Frontal cortex (tissue), 4 donors: Measurements from ENCODE around the gene SPDEF. TPM values are rescaled to one million over a fixed set of nuclear protein-coding genes. Genes with fewer than 3 reads are reported as not detected.
A peak's percentile ranks its signal among the peaks of the same experiment; 100 is the strongest.

Experiments
- DNase-seq, 2 donors: peaks; one replicate each; pipeline ENCODE4 v3.0.0; 2012; ENCODE audit warnings: low spot score in 2 of 2
- FAIRE-seq: peaks from 2 replicates; lab custom pipeline; 2012; peaks lifted over from hg19 to GRCh38; lab: Jason Lieb, UNC
- total RNA-seq: library from RNA; depleted of rRNA; stranded (reverse); fragments of >200 nt; gene quantifications from one replicate; pipeline ENCODE4 v1.2.3, GENCODE V29; 2014
- donor health status: control.
- donor health status: control.
- donor health status: control.

The SPDEF gene
- total RNA-seq, 1 donor from 2014 or later: not detected

DNA sequence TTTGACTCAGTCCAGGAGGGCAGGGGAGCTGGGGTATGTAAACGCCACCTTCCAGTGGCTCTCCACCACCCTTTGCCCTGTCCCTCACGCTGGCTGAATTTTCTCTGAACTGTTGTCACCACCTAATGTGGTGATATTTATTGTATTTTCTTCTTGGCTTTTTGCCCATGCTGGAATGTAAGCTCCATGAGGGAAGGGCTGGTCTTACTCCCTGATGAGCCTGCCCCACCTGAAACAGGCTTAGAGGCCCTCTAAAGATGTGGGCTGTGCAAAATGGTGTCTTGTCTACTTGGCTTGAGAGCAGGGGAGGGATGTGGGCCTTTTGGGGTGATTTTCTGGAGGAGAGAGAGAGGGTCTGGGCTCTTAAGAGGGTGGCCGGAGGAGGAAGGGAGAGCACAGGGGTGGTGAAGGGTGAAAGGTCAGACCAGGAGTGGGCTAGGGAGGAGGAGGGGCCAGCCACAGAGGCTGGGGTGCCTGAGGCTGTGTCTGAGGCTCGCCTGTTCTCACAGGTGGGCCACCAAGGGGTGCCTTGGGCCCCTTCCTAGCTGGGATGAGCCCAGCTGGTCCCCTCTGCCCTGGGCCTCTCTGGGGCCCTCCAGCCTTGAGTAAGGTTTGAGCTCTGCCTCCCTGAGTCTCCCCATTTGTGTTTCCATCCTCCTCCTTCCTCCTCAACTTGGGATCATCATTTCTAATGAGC, 37.3 kb downstream of the SPDEF start:
- no peak for FAIRE-seq

DNA sequence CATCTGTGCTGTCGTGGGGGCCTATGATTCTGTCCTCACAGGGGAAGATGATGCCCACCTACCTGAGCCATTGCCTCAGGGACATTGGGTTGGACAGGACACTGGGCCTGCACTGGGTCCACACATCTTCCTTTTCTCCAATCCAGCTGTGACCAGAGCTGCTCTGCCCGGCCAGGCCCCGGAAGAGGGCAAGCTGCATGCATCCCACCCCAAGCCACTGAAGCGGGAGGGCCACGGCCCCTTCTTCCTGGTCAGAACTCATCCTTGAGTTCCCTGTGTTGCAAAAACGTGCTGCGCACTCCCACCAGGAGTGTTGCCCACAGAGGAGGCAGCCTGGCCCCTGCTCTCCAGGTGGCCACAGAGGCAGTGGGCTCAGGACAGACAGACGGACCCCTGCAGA, 38.2 kb downstream of the SPDEF start:
- DNase-seq: no peak
- no peak for FAIRE-seq

More for the DNA sequence above, 37.3 kb downstream of the SPDEF start:
- DNase-seq: no peak

DNA sequence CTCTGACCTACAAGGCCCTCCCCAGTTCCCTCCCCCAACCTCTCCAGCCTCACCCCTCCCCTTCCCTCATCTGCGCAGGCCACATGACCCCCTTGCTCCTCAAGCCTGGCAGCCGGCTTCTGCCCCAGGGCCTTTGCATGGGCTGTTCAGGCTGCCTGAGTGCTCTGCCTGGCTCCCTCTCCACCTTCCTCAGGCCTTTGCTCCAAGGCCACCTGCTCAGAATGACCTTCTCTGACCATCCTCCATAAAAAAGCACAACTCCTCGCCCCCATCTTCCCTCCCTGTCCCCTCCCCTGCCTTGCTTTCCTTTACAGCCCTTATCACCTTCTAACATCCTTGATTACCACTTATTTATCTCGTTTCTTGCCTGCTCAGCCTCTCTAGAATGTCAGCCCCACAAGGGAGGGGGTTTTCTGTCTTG, 38.7 kb downstream of the SPDEF start:
- no peak for DNase-seq
- FAIRE-seq: no peak

DNA sequence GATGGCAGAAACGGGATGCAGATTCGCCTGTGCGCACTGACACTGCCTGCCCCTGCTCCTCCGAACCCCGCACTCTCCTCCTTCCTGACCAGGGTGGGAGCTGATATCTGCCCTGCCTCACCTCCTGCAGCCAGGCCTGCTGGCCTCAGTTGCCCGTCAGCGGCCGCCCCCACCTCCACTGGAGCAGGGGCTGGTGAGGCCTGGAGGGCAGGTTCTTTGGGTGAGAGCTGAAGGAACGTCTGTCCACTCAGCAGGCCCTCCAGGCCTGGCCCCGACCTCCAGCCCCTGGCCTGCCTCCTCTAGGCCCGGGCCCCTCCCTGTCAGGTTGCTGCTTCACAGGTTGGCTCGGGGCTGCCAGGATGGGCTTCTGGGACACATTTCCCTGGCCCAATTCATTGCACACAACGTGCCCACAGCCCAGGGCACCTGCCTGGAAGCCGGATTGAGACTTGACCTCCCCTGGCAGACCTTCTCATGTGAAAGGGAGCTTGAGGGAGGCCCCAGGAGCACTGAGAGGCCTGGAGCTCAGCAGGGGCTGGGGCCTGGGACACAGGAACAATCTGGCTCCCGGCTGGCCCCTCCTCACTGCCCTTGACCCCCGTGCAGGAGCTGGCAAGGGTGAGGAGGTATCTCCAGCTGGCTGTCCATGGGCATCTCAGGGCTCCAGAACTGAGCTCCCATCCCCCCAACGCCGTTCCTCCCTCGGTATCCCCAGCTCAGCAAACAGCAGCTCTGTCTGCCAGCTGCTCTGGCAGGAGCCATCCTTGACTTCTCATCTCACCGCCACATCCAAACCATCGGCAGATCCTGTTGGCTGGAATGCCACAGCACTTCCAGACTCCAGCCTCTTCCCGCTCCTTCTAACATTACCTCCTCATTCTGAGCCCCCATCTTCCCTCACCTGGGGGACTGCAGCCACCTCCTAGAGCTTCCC, 39.5 kb downstream of the SPDEF start:
- DNase-seq (no peak), FAIRE-seq (no peak)

DNA sequence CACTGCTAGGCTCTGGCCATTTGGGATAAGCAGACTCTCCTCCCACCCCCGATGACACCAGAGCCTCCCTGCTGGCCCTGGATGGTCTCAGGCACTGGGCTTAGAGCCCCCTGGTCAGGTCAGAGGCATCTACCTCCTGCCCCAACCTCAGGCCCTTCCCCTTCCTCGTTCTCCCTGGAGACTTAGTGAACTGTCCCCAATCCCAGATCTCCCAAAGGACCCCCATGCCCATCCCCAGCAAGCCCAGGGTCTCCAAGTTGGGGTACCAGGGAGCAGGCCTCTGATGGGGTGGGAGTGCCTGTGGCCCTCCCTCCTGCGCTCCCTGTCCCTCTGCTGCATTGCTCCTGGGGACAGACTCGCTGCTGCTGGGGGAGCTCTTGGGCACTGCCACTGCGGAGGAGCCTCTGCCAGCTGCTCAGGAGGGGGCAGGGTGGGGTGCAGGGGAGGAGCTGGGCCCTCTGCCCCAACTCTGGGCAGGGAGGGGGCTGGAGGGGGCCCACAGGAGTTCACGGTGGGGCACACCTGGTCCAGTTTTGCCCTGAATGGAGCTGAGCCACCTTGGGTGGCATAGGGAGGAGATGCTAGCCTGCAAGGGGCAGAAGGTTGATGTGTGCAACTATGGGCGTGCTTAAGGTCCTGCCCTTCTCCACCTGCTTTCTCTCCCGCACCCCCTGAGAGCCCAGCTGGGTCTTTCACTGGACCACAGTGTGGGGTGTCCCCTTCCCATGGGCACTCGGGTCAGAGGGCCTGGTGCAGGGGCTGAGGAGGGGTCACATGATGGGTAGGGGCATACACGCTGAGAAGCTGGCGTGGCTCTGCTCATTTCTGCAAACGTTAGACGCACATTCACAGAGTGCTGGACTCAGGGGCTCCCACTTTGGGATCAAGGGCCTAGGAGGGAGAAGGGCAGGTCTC, 40.4 kb downstream of the SPDEF start:
- FAIRE-seq: no peak
- DNase-seq: no peak

DNA sequence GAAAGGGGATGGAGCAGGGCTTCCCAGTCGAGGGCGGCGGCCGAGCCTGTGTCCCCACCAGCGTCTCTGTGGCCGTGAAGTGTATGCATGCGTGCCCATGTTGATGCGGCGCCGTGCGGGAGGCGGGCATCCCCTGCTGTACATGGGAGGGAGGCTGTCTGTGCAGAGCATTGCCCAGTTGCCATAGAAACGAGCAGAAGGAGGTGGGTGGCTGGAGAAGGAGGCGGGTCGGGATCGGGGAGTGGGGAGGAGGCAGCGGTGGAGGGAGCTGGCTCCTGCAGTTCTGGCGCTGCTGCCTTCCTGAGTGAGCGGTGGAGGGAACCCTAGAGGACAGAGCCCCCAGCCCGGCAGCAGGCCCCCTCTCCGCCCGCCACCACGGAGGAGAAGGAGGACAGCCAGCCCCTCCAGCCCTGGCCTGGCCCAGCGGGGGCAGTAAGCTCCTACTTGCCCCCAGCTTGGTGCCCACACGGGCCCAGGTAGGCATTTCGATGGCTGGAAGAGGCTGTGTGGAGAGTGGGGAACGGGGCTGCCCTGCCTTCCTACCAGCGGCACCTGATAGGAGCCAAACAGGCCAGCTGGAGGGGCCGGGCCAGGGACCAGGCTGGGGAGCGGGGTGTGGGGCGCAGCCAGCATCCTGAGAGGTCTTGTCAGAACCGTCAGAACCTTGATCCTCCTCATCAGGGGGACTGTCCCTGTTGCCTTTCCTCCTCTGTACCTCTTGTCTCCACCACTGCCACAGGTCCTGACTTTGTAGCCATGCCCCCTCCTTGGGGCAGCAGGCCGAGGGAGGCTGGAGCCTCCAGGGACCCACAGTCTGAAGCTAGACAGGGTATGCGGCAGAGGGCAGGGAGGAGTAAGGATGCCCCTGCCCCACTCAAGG, 41.3 kb downstream of the SPDEF start:
- peak in 1 of 2 donors; percentile 73 for DNase-seq
- no peak for FAIRE-seq

DNA sequence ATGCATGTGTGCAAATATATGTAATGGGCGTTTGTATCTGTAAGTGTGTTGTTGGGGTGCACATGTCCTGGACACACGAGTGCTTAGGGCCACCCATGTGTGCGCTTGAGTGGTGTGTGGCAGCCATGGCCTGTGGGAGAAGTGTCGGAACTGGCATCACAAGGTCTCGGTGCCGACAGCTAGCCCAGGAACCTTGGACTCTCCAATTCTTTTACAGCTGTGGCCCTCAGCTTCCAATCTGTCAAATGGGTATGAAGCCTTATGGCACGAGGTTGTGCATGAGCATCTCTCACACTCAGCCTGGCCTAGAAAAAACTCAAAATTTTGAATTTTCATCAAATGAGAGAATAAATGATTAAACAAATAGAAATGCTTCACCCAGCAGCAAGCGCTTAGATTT, 42.0 kb downstream of the SPDEF start:
- FAIRE-seq (no peak), DNase-seq (no peak)

DNA sequence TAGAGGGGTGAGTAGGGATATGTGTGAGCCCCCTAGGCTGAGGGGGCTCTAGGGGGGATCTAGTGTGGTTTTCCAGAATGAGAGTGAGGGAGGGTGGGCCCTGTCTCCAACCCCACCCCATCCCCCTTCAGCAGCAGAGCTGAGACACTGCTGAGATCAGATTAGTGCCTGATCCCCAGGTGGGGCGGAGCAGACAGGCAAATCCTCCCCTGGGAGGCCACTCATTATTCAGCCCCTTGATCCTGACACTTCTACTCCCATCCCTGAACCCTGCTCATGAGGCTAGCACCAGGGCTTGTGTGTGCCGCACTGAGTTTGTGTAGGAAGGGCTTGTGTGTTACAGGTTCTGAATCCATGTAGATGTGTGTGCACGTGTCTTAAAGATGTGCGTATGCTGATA, 42.5 kb downstream of the SPDEF start:
- DNase-seq (no peak), FAIRE-seq (no peak)

DNA sequence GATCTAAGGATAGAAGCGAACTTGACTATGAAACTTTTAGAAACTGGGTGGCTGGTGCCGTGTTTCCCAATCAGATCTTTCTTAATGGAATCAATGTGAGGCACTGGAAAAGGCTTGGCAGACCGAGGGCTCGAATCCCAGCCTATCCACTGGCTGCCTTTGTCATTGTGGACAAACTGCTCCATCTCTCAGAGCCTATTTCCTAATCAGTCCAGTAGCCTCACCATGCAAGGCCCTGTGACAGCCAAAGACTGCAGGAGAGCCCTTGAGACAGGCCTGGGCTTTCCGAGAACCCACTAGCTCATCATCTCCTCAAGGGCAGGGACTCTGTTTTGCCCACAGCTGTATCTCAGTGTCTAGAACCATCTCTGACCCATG, 43.4 kb downstream of the SPDEF start:
- FAIRE-seq (no peak), DNase-seq (no peak)

DNA sequence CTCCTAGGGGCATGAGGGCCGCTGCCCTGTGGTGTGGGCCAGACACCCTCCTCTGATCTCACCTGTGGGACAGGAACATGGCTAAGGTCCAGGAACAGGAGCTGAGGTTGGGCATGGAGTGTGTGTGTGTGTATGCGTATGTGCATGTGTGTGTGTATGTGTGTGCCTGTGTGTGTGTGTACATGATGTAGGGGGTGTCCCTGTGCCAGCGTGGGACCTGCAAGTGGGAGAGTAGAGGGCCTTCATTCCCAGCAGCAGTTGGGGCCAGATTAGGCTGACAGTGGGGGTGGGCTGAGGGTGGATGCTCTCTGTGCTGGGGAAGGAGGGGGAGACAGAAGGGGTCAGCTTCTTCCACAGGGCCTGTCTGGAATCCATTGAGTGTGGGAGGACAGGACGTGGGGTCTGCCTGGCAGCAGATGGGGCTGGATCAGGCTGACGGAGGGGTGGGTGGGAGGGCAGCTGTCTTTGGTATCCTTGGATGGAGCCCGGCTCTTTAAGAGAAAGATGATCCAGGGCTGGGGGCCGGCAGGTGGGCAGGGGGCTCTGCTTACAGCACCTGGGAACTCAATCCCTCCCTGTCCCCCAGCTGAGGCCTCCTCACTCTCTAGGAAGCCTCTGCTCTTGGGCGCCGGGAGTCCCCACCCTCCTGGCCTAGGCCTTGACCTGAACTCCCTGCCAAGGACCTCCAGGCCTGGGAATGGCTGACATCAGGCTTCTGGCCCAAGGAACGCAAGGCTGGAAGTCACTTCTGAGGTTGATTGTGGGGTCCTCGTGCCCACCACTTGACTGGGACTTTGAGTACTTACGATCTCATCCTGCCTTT, 44.0 kb downstream of the SPDEF start:
- DNase-seq (no peak), FAIRE-seq (no peak)

DNA sequence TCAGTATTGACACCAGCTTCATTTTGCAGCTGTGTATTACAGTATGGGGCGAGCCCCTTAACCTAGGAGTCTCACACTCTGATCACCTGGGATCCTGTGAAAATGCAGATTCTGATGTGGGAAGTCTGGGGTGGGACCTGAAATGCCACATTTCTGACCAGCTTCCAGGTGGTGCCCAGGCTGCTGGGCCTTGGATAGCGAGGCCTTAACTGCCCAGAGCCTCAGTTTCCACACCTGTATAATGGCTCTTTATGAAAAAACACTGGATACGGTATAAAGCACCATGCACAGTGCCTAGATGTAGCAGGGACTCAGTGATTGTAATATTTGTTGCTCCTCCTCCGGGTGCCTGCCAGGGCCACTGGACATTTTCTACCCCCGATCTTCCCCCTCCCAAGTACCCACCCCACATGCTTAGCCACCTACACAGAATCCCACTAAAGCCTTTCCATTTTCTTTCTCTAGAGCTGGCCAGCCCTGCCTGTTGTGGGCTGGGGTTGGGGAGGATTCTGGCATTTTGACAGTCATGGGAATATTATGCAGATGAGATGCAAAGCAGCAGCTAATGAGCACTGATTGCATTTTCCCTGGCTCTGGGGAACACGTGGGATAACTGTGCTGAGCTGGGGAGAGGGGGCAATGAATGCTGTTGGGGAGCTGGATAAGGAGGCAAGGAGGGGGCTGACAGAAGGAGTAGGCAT, 44.8 kb downstream of the SPDEF start:
- no peak for DNase-seq
- FAIRE-seq: no peak

DNA sequence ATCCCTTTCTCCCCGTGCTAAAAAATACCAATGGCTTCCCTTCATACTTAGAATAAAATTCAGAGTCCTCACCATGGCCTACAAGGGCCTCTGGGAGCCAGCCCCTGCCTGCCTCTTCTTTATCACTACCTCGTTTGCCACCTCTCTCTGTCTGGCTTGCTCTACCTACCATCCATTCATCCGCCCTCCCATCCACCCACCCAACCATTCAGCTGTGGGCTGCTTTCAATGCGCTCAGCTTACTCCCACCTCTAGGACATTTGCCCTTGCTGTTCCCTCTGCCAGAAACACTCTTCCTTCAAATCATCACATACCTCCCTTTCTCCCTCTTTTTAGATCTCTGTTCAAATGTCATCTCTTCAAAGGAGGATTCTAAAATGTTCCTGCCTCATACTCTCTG, 45.8 kb downstream of the SPDEF start:
- DNase-seq (no peak), FAIRE-seq (no peak)

DNA sequence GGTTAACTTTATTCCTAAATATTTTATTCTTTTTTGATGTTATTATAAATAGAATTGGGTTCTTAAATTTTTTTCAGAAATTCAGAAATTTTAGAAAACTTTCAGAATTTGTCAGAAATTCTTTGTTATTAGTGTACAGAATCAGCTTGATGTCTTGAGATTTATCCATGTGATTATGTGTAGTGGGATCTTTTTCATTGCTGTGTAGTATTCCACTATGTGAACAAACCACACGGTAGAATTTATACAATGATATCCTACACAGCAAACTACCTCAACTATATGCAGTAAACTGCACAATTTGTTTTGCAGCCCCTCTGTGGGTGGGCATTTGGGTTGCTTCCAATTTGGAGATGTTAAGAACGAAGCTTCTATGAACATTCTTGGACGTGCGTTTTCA, 46.3 kb downstream of the SPDEF start:
- DNase-seq (no peak), FAIRE-seq (no peak)

DNA sequence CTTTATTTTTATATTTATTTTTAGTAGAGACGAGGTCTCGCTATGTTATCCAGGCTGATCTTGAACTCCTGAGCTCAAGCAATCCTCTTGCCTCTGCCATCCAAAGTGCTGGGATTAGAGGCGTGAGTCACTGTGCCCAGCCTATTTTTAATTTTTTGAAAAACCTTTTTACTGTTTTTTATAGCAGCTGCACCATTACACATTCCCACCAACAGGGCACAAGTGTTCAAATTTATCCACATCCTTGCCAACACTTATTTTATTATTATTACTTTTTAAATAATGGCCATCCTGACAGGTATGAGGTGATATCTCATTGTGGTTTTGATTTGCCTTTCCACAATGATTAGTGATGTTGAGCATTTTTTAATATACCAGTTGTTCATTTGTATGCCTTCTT, 47.7 kb downstream of the SPDEF start:
- DNase-seq (no peak), FAIRE-seq (no peak)

DNA sequence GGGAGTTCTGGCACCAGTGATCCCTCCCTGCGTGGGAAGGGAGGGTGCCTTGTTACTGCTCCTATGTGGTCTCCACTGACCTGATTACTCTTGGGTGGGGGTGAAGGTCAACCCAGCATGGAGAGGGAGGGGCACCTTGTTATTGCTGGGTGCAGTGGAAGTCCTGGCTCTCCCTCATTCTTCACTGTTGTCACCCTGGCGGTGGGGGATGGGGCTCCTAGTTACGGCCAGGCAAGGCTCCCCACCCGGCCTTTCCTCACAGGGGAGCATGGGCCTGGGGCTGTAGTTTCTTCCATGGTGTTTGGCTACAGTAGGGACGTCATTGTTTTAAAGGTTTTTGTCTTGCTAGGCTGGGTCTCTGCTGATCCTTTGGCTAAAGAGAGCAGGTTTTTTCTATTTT, 49.4 kb downstream of the SPDEF start:
- DNase-seq: no peak
- no peak for FAIRE-seq

DNA sequence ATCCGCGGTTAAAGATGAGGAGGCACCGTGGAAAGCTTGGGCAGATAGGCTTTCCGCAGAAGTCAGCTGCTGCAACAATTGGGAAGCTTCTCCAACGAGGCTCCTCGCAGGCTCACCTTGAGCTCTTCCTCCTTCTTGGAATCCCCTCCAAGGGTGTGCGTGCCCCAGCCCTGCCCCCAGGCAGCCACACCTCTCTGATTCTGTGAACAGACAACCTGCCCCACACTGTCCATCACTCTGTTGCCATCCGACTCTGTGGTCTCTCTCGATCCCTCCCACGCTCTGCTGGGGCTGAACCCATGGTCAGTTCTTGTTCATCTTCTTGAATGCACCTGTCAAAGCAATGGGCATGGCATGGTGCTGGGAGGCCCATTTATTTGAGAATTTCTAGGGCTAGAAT, 58.7 kb downstream of the SPDEF start:
- FAIRE-seq: no peak
- DNase-seq: no peak

DNA sequence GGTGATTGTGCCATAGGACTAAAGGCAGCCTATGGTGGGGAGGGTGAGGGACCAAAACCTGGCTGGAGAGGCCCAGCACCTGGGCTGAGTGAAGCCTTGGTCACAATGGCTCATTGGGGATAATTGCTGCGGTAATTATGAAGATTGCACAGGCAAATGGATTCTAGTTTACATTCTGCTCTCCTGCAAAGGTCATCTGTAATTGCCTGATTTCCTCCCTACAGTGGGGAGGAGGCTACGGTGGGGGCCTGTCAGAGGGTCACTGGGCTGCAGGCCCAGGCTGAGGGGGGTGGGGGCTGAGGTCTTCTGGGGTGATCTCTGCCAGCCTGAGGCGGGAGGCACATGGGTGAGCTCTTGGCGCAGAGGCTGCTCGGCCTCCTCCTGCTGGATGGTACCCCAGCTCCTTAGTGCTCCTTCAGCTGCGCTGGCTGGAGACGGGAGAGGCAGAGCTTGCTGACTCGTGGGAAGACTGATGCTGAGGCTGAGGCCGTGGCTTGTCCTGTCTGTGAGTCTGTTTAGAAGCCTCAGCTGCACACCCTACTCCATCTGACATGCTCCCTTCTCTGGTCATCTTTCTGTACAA, 59.9 kb downstream of the SPDEF start:
- DNase-seq (no peak), FAIRE-seq (no peak)

DNA sequence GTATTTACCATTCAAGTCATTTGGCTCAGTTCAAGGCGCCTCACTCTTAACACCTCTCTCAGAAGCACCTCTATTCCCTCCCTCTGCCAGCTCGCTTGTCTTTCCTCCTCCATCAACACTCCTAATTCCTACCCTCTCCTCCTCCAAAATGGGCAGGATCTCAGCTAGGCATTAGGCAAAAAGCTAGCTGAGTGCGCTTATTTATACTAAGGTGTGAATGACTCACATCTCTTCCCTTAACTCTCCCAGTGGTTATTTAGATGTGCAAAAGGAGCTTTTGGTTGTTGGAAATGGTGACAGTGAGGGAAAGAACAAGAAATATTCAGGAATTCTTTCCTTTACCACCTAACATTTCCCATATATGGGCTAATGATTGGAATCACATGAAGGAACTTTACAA, 61.2 kb downstream of the SPDEF start:
- DNase-seq (no peak), FAIRE-seq (no peak)
